H9 (cell line): ENCODE results near the gene MYO1C. TPM values are rescaled to one million over a fixed set of nuclear protein-coding genes. Genes with fewer than 3 reads are reported as not detected.

Experiments
- DNase-seq: peaks from one replicate; pipeline ENCODE4 v3.0.0-alpha.2; 2017
- H2AFZ ChIP-seq: one replicate; pipeline ENCODE4 v1.6.1; 2013; ENCODE audit warnings: mild to moderate bottlenecking, low read length, control low read depth, moderate library complexity
- H2AK5ac ChIP-seq: 2 replicates; pipeline ENCODE4 v1.6.1; 2013; ENCODE audit warnings: low read length, control low read depth, mixed read lengths; ENCODE audit not compliant: insufficient read length
- H2BK120ac ChIP-seq: one replicate; pipeline ENCODE4 v1.6.1; 2013; ENCODE audit warnings: low read depth, mild to moderate bottlenecking, low read length, control low read depth, inconsistent platforms; ENCODE audit not compliant: poor library complexity, severe bottlenecking
- H2BK12ac ChIP-seq: 2 replicates; pipeline ENCODE4 v1.6.1; 2013; ENCODE audit warnings: low read length, control low read depth, mixed read lengths, low read depth; ENCODE audit not compliant: insufficient read length
- H2BK15ac ChIP-seq: 2 replicates; pipeline ENCODE4 v1.6.1; 2013; ENCODE audit warnings: low read depth, low read length, control low read depth
- H2BK20ac ChIP-seq: one replicate; pipeline ENCODE4 v1.6.1; 2013; ENCODE audit warnings: low read depth, mild to moderate bottlenecking, low read length, control low read depth, inconsistent platforms; ENCODE audit not compliant: poor library complexity, severe bottlenecking
- H2BK5ac ChIP-seq: 2 replicates; pipeline ENCODE4 v1.6.1; 2013; ENCODE audit warnings: low read length, control low read depth, mixed read lengths; ENCODE audit not compliant: insufficient read length
- H3K14ac ChIP-seq: 2 replicates; pipeline ENCODE4 v1.6.1; 2013; ENCODE audit warnings: low read length, control low read depth; ENCODE audit not compliant: insufficient read depth
- H3K18ac ChIP-seq: 2 replicates; pipeline ENCODE4 v1.6.1; 2013; ENCODE audit warnings: low read depth, mild to moderate bottlenecking, mixed read lengths, low read length, control low read depth; ENCODE audit not compliant: insufficient read length
- H3K23ac ChIP-seq: 2 replicates; pipeline ENCODE4 v1.6.1; 2013; ENCODE audit warnings: low read length, control low read depth, mixed read lengths, low read depth; ENCODE audit not compliant: insufficient read length
- H3K23me2 ChIP-seq: 2 replicates; pipeline ENCODE4 v1.6.1; 2013; ENCODE audit warnings: low read depth, mild to moderate bottlenecking, mixed read lengths, low read length, control low read depth; ENCODE audit not compliant: insufficient read length, poor library complexity, severe bottlenecking
- H3K27ac ChIP-seq: 2 replicates; pipeline ENCODE4 v1.5.1; 2013; ENCODE audit warnings: low read length, control low read depth, mixed read lengths, low read depth; ENCODE audit not compliant: insufficient read length
- H3K27me3 ChIP-seq: 2 replicates; pipeline ENCODE4 v1.6.1; 2013; ENCODE audit warnings: low read length, control low read depth, inconsistent platforms; ENCODE audit not compliant: insufficient read depth
- H3K4ac ChIP-seq: 2 replicates; pipeline ENCODE4 v1.6.1; 2013; ENCODE audit warnings: low read depth, mild to moderate bottlenecking, control low read depth, inconsistent platforms, low read length, moderate library complexity
- H3K4me1 ChIP-seq: 2 replicates; pipeline ENCODE4 v1.6.1; 2013; ENCODE audit warnings: low read length, control low read depth, inconsistent platforms; ENCODE audit not compliant: insufficient read depth
- H3K4me2 ChIP-seq: 2 replicates; pipeline ENCODE4 v1.6.1; 2013; ENCODE audit warnings: low read length, control low read depth, mixed read lengths; ENCODE audit not compliant: insufficient read length, insufficient read depth
- H3K56ac ChIP-seq: 2 replicates; pipeline ENCODE4 v1.6.1; 2013; ENCODE audit warnings: low read depth, mild to moderate bottlenecking, mixed read lengths, low read length, control low read depth; ENCODE audit not compliant: insufficient read length
- H3K79me1 ChIP-seq: 2 replicates; pipeline ENCODE4 v1.6.1; 2013; ENCODE audit warnings: low read depth, mild to moderate bottlenecking, moderate library complexity, low read length, control low read depth, inconsistent platforms; ENCODE audit not compliant: insufficient read depth, poor library complexity, severe bottlenecking
- H3K79me2 ChIP-seq: 2 replicates; pipeline ENCODE4 v1.6.1; 2013; ENCODE audit warnings: low read length, control low read depth, inconsistent platforms; ENCODE audit not compliant: insufficient read depth
- H3K9ac ChIP-seq: 2 replicates; pipeline ENCODE4 v1.6.1; 2013; ENCODE audit warnings: low read length, control low read depth, mixed read lengths; ENCODE audit not compliant: insufficient read length; ENCODE audit errors: extremely low read depth
- H3K9me3 ChIP-seq: one replicate; pipeline ENCODE4 v1.6.1; 2013; ENCODE audit warnings: low read depth, low read length, inconsistent platforms; ENCODE audit not compliant: control insufficient read depth
- H3T11ph ChIP-seq: one replicate; pipeline ENCODE4 v1.6.1; 2013; ENCODE audit warnings: mild to moderate bottlenecking, low read length, control low read depth, inconsistent platforms
- H4K20me1 ChIP-seq: one replicate; pipeline ENCODE4 v1.6.1; 2013; ENCODE audit not compliant: control insufficient read depth, insufficient read length, insufficient read depth
- H4K5ac ChIP-seq: 2 replicates; pipeline ENCODE4 v1.6.1; 2013; ENCODE audit warnings: low read depth, mild to moderate bottlenecking, mixed read lengths, low read length, control low read depth; ENCODE audit not compliant: insufficient read length
- H4K8ac ChIP-seq: replicated peaks from 2 replicates; pipeline ENCODE4 v1.6.1; 2013; ENCODE audit warnings: low read length, control low read depth, mixed read lengths, low read depth; ENCODE audit not compliant: insufficient read length
- H4K91ac ChIP-seq: 2 replicates; pipeline ENCODE4 v1.6.1; 2013; ENCODE audit warnings: low read depth, mild to moderate bottlenecking, moderate library complexity, mixed read lengths, low read length, control low read depth; ENCODE audit not compliant: insufficient read length
- H3K27ac Mint-ChIP-seq, 3 experiments: 2 replicates in 2 of 3; 3 replicates in 1 of 3; pipeline ENCODE4 v1.8.0; 2020 to 2021; ENCODE audit warnings: mixed read lengths in 3 of 3, mild to moderate bottlenecking in 1 of 3, moderate library complexity in 1 of 3
- H3K27me3 Mint-ChIP-seq: 2 replicates; pipeline ENCODE4 v1.8.0; 2021; ENCODE audit warnings: low read depth, mild to moderate bottlenecking, moderate library complexity, mixed read lengths
- H3K36me3 Mint-ChIP-seq, 3 experiments: 2 replicates in 2 of 3; 3 replicates in 1 of 3; pipeline ENCODE4 v1.8.0; 2020 to 2021; ENCODE audit warnings: low read depth in 3 of 3, mixed read lengths in 3 of 3; ENCODE audit not compliant: insufficient read depth in 1 of 3
- H3K4me1 Mint-ChIP-seq, 2 experiments: 2 replicates each; pipeline ENCODE4 v1.8.0; 2020; ENCODE audit warnings: mixed read lengths in 2 of 2
- H3K4me3 Mint-ChIP-seq, 2 experiments: 2 replicates in 1 of 2; 3 replicates in 1 of 2; pipeline ENCODE4 v1.8.0; 2020 to 2021; ENCODE audit warnings: mild to moderate bottlenecking in 2 of 2, mixed read lengths in 2 of 2, moderate library complexity in 1 of 2
- H3K9me3 Mint-ChIP-seq, 2 experiments: 2 replicates in 1 of 2; 3 replicates in 1 of 2; pipeline ENCODE4 v1.8.0; 2020; ENCODE audit warnings: mild to moderate bottlenecking in 2 of 2, mixed read lengths in 2 of 2, moderate library complexity in 1 of 2
- CTCF ChIP-seq: fragments of 200-600 bp; sonication (generic); conservative IDR thresholded peaks from 3 replicates; pipeline ENCODE4 v1.8.0; 2021; ENCODE audit warnings: antibody characterized with exemption, mild to moderate bottlenecking
- WGBS: extraction: QIAGEN DNeasy Blood & Tissue Kit; methylation state at CpG from one replicate; pipeline ENCODE4 v1.1.7; 2013; ENCODE audit warnings: missing lambda C conversion rate, low lambda C conversion rate, mixed read lengths; ENCODE audit not compliant: insufficient read length; ENCODE audit errors: extremely low coverage; 5-methylcytosine and 5-hydroxymethylcytosine counted together
- total RNA-seq: library from RNA; stranded (reverse); gene quantifications from 2 replicates; pipeline ENCODE4 v1.2.1, GENCODE V29; 2021

MYO1C gene
- total RNA-seq, 1 experiment from 2014 or later = 86.5 TPM

GRCh38 chr17:1511756-1512321 lies 19.4 kb upstream of the MYO1C start:
- Histone ChIP-seq H3K56ac (no peak overlapping the region), H3K79me1 (no peaks in the 10 kb centered on the region), H3K4me2 (no peak overlapping the region), H3K9me3 (no peaks in the 10 kb centered on the region), H2BK15ac (no peak overlapping the region), H3K4me1 (0 out of 2 replicates have a peak, but pooled peaks cover 2% of the 10 kb centered on the region), H4K5ac (no peak overlapping the region), H3T11ph (no peak overlapping the region), H3K18ac (no peak overlapping the region), H2AFZ (no peak overlapping the region), H3K14ac (no peak overlapping the region), H2BK12ac (no peak overlapping the region), H4K91ac (no peak overlapping the region), H2BK120ac (no peak overlapping the region), H3K23me2 (peaks cover 7% of the 10 kb centered on the region), H4K20me1 (no peaks in the 10 kb centered on the region), H4K8ac (no peak overlapping the region), H3K23ac (no peak overlapping the region), H3K9ac (no peak overlapping the region), H3K27ac (no peak overlapping the region), H2AK5ac (no peak overlapping the region), H2BK5ac (no peak overlapping the region), H3K4ac (no peak overlapping the region), H2BK20ac (no peak overlapping the region), H3K27me3 (no peaks in the 10 kb centered on the region), H3K79me2 (no peaks in the 10 kb centered on the region)
- TF ChIP-seq CTCF = no peak
- H3K36me3 Mint-ChIP-seq = peaks cover 0 to 43% (median 22%) of the 10 kb centered on the region in 3 experiments; a peak in 6 of 7 replicates
- no CpG with 5 or more reads among the region's 7 CpGs for WGBS
- H3K27me3 Mint-ChIP-seq = no peaks in the 10 kb centered on the region; the same call in 1 of the 2 replicates
- peaks cover 15 to 20% of the 10 kb centered on the region in 2 experiments for H3K4me1 Mint-ChIP-seq
- no peaks in the 10 kb centered on the region; a peak in 1 of 5 replicates for H3K9me3 Mint-ChIP-seq
- no peak for DNase-seq
- H3K4me3 Mint-ChIP-seq = no peak overlapping the region
- H3K27ac Mint-ChIP-seq = peak overlapping the region in 2 of 3 experiments; percentile 21 to 34; a peak in 2 of 7 replicates
